H1 (cell line): ENCODE results near the gene AXIN2. TPM values are rescaled to one million over a fixed set of nuclear protein-coding genes. Genes with fewer than 3 reads are reported as not detected.

Experiments used
- CTCF ChIA-PET: fragments of 300-600 bp; sonication (Branson Sonifier 250); formaldehyde crosslinking; loops from one replicate; lab custom pipeline; 2021; ENCODE audit not compliant: partially characterized antibody; lab: Charles Lee
- POLR2A ChIA-PET: fragments of 300-600 bp; sonication (Branson Sonifier 250); formaldehyde crosslinking; loops from one replicate; lab custom pipeline; 2021; ENCODE audit warnings: inconsistent platforms; ENCODE audit not compliant: partially characterized antibody; lab: Charles Lee
- DNase-seq, 2 experiments: peaks; one replicate each; pipeline versions ENCODE4 v3.0.0 to v3.0.0-alpha.2; 2010 to 2022; ENCODE audit warnings: low spot score in 2 of 2, low read depth in 1 of 2, mixed read lengths in 1 of 2
- FAIRE-seq: peaks from 2 replicates; lab custom pipeline; 2011; peaks lifted over from hg19 to GRCh38; lab: Jason Lieb, UNC
- H2AFZ ChIP-seq: 2 replicates; pipeline ENCODE4 v1.8.1; 2012; ENCODE audit warnings: low read length, inconsistent platforms
- H2AK5ac ChIP-seq: 2 replicates; pipeline ENCODE4 v1.6.1; 2013; ENCODE audit warnings: low read depth, low read length
- H2BK120ac ChIP-seq: replicated peaks from 2 replicates; pipeline ENCODE3; 2013; ENCODE audit warnings: low read depth, low read length, inconsistent platforms
- H2BK12ac ChIP-seq: 2 replicates; pipeline ENCODE4 v1.6.1; 2013; ENCODE audit warnings: low read depth, low read length
- H2BK15ac ChIP-seq: 2 replicates; pipeline ENCODE4 v1.6.1; 2013; ENCODE audit warnings: low read length
- H2BK20ac ChIP-seq: 2 replicates; pipeline ENCODE4 v1.6.1; 2013; ENCODE audit warnings: low read length
- H2BK5ac ChIP-seq: 2 replicates; pipeline ENCODE4 v1.6.1; 2013; ENCODE audit warnings: low read depth, low read length
- H3K14ac ChIP-seq: 2 replicates; pipeline ENCODE4 v1.6.1; 2013; ENCODE audit warnings: inconsistent platforms; ENCODE audit not compliant: insufficient read length
- H3K18ac ChIP-seq: 2 replicates; pipeline ENCODE4 v1.6.1; 2013; ENCODE audit warnings: low read length; ENCODE audit errors: extremely low read depth
- H3K23ac ChIP-seq: 2 replicates; pipeline ENCODE4 v1.6.1; 2013; ENCODE audit warnings: inconsistent platforms; ENCODE audit not compliant: insufficient read length
- H3K23me2 ChIP-seq: 2 replicates; pipeline ENCODE4 v1.6.1; 2013; ENCODE audit warnings: low read depth, low read length
- H3K27ac ChIP-seq: 2 replicates; pipeline ENCODE4 v1.6.1; 2011; ENCODE audit warnings: low read depth, low read length, inconsistent platforms
- H3K27me3 ChIP-seq, 4 experiments: replicated peaks in 1 of 4; 1 replicate in 1 of 4; 2 replicates in 3 of 4; pipeline versions ENCODE4 v1.6.1 to v1.8.1; 2011 to 2013; ENCODE audit warnings: low read length in 3 of 4, mild to moderate bottlenecking in 3 of 4, inconsistent platforms in 2 of 4, mixed read lengths in 2 of 4, moderate library complexity in 1 of 4; ENCODE audit not compliant: control insufficient read depth in 3 of 4, insufficient read depth in 3 of 4; ENCODE audit errors: extremely low read depth in 1 of 4
- H3K36me3 ChIP-seq, 4 experiments: 2 replicates each; pipeline versions ENCODE4 v1.6.1 to v1.8.1; 2011 to 2013; ENCODE audit warnings: mild to moderate bottlenecking in 4 of 4, low read length in 3 of 4, moderate library complexity in 2 of 4, control low read depth in 1 of 4, inconsistent platforms in 1 of 4; ENCODE audit not compliant: insufficient read depth in 4 of 4, control insufficient read depth in 2 of 4
- H3K4ac ChIP-seq: replicated peaks from 2 replicates; pipeline ENCODE3; 2013; ENCODE audit warnings: low read length, low read depth, mixed read lengths, inconsistent platforms; ENCODE audit not compliant: insufficient read length
- H3K4me1 ChIP-seq, 4 experiments: replicated peaks in 1 of 4; 1 replicate in 1 of 4; 2 replicates in 3 of 4; pipeline versions ENCODE4 v1.6.1 to v1.8.1; 2011 to 2013; ENCODE audit warnings: low read length in 3 of 4, inconsistent platforms in 2 of 4, mixed read lengths in 1 of 4; ENCODE audit not compliant: insufficient read depth in 4 of 4, control insufficient read depth in 3 of 4
- H3K4me2 ChIP-seq, 2 experiments: 2 replicates each; pipeline versions ENCODE4 v1.6.1 to v1.8.1; 2011 to 2013; ENCODE audit warnings: low read depth in 2 of 2, low read length in 2 of 2, control low read depth in 1 of 2, inconsistent platforms in 1 of 2, mild to moderate bottlenecking in 1 of 2; ENCODE audit not compliant: insufficient read depth in 1 of 2
- H3K4me3 ChIP-seq, 4 experiments: fragments of 200-600, 300-600 bp in 1 of 4; sonication (generic), shearing (Covaris generic), sonication (Bioruptor Twin) in 1 of 4; 2 replicates each; pipeline versions ENCODE4 v1.5.1 to v1.8.1; 2011 to 2016; ENCODE audit warnings: low read length in 4 of 4, low read depth in 3 of 4, control low read depth in 2 of 4, inconsistent platforms in 2 of 4, mild to moderate bottlenecking in 2 of 4, mixed read lengths in 1 of 4, moderate library complexity in 1 of 4; ENCODE audit not compliant: insufficient read depth in 2 of 4; ENCODE audit errors: extremely low read depth in 1 of 4
- H3K56ac ChIP-seq: replicated peaks from 2 replicates; pipeline ENCODE3; 2013; ENCODE audit warnings: low read depth, mild to moderate bottlenecking, mixed read lengths, low read length, inconsistent platforms; ENCODE audit not compliant: insufficient read length
- H3K79me1 ChIP-seq: 2 replicates; pipeline ENCODE4 v1.6.1; 2013; ENCODE audit warnings: low read depth, low read length, control low read depth
- H3K79me2 ChIP-seq, 2 experiments: 2 replicates each; pipeline versions ENCODE4 v1.6.1 to v1.8.1; 2012 to 2013; ENCODE audit warnings: low read length in 2 of 2, mild to moderate bottlenecking in 2 of 2, inconsistent platforms in 1 of 2; ENCODE audit not compliant: insufficient read depth in 2 of 2, control insufficient read depth in 1 of 2
- H3K9ac ChIP-seq, 4 experiments: replicated peaks in 1 of 4; 1 replicate in 1 of 4; 2 replicates in 3 of 4; pipeline versions ENCODE4 v1.6.1 to v1.8.1; 2011 to 2013; ENCODE audit warnings: low read depth in 3 of 4, low read length in 3 of 4, control low read depth in 2 of 4, mild to moderate bottlenecking in 2 of 4, moderate library complexity in 2 of 4, inconsistent platforms in 1 of 4; ENCODE audit errors: extremely low read depth in 1 of 4
- H3K9me3 ChIP-seq, 2 experiments: 2 replicates each; pipeline versions ENCODE4 v1.6.1 to v1.8.1; 2012 to 2013; ENCODE audit warnings: mild to moderate bottlenecking in 2 of 2, moderate library complexity in 2 of 2, control low read depth in 1 of 2, inconsistent platforms in 1 of 2, low read depth in 1 of 2, low read length in 1 of 2, mixed read lengths in 1 of 2; ENCODE audit not compliant: insufficient read depth in 2 of 2
- H4K20me1 ChIP-seq, 2 experiments: replicated peaks in 1 of 2; 2 replicates each; pipeline versions ENCODE3 to v1.8.1; 2011 to 2013; ENCODE audit warnings: inconsistent platforms in 2 of 2, low read length in 2 of 2, mild to moderate bottlenecking in 1 of 2; ENCODE audit not compliant: insufficient read depth in 2 of 2, control insufficient read depth in 1 of 2
- H4K5ac ChIP-seq: 2 replicates; pipeline ENCODE4 v1.6.1; 2013; ENCODE audit warnings: low read length, low read depth, mixed read lengths, inconsistent platforms; ENCODE audit not compliant: insufficient read length
- H4K8ac ChIP-seq: 2 replicates; pipeline ENCODE4 v1.8.0; 2013; ENCODE audit warnings: mild to moderate bottlenecking, moderate library complexity, low read length, inconsistent platforms; ENCODE audit not compliant: insufficient read depth; ENCODE audit errors: extremely low read depth
- H4K91ac ChIP-seq: replicated peaks from 2 replicates; pipeline ENCODE3; 2013; ENCODE audit warnings: low read length, mixed read lengths, inconsistent platforms; ENCODE audit not compliant: insufficient read length
- BACH1 ChIP-seq: IDR thresholded peaks from 2 replicates; pipeline ENCODE4 v1.6.1; 2012; ENCODE audit warnings: low read length, improper control_type of control experiment
- BCL11A ChIP-seq, 2 experiments: IDR thresholded peaks; one replicate each; pipeline ENCODE4 v1.6.1; 2011; ENCODE audit warnings: low read depth in 2 of 2, low read length in 2 of 2, mild to moderate bottlenecking in 2 of 2
- CREB1 ChIP-seq: IDR thresholded peaks from 2 replicates; pipeline ENCODE4 v1.6.1; 2012; ENCODE audit warnings: inconsistent platforms
- HDAC6 ChIP-seq: IDR thresholded peaks from one replicate; pipeline ENCODE4 v1.7.1; 2012; ENCODE audit warnings: low read depth, mild to moderate bottlenecking, inconsistent platforms, low read length, moderate library complexity
- JUND ChIP-seq: IDR thresholded peaks from 2 replicates; pipeline ENCODE4 v1.6.1; 2011; ENCODE audit warnings: mild to moderate bottlenecking, improper control_type of control experiment, low read length
- NRF1 ChIP-seq: IDR thresholded peaks from 2 replicates; pipeline ENCODE4 v1.6.1; 2011; ENCODE audit warnings: mild to moderate bottlenecking, low read depth, low read length, improper control_type of control experiment
- RAD21 ChIP-seq, 2 experiments: IDR thresholded peaks in 1 of 2; conservative IDR thresholded peaks in 1 of 2; 2 replicates each; pipeline ENCODE4 v1.6.1; 2011; ENCODE audit warnings: low read depth in 2 of 2, low read length in 2 of 2, improper control_type of control experiment in 1 of 2, inconsistent platforms in 1 of 2, mild to moderate bottlenecking in 1 of 2, moderate library complexity in 1 of 2
- RFX5 ChIP-seq: IDR thresholded peaks from 2 replicates; pipeline ENCODE4 v1.6.1; 2011; ENCODE audit warnings: low read depth, low read length, improper control_type of control experiment, borderline replicate concordance
- SIX5 ChIP-seq: IDR thresholded peaks from 2 replicates; pipeline ENCODE4 v1.6.1; 2011; ENCODE audit warnings: mild to moderate bottlenecking, low read depth, low read length
- SP2 ChIP-seq: IDR thresholded peaks from 2 replicates; pipeline ENCODE4 v1.6.1; 2012; ENCODE audit warnings: mild to moderate bottlenecking, low read length, inconsistent platforms
- SRF ChIP-seq: IDR thresholded peaks from 2 replicates; pipeline ENCODE4 v1.6.1; 2011; ENCODE audit warnings: mild to moderate bottlenecking, low read depth, low read length, moderate library complexity
- YY1 ChIP-seq: IDR thresholded peaks from 2 replicates; pipeline ENCODE4 v1.6.1; 2011; ENCODE audit warnings: low read depth, mild to moderate bottlenecking, low read length
- polyA plus RNA-seq, 7 experiments: library from polyadenylated mRNA; depleted of rRNA in 3 of 7; stranded (reverse) in 5 of 7; unstranded in 2 of 7; fragments of >200 nt in 5 of 7; fragments of 200-250 nt in 2 of 7; gene quantifications; 1 replicate in 5 of 7; 2 replicates in 1 of 7; 4 replicates in 1 of 7; pipeline versions ENCODE4 v1.2.1 to v1.2.3, GENCODE V29; 2011 to 2013; ENCODE audit warnings: missing spikeins in 2 of 7, mixed read lengths in 2 of 7
- total RNA-seq: library from RNA; stranded (reverse); fragmentation: NEBNext Ultra II Directional; extraction: Animal tissue kit (Norgen Biotek cat#: 25700); gene quantifications from 2 replicates; pipeline ENCODE4 v1.2.1, GENCODE V29; 2021
- TF ChIP-seq, protein P1 (sequence below), 3 experiments: IDR thresholded peaks; 1 replicate in 2 of 3; 2 replicates in 1 of 3; pipeline versions ENCODE4 v1.5.1 to v1.6.1; 2011; ENCODE audit warnings: low read length in 3 of 3, mild to moderate bottlenecking in 3 of 3, inconsistent platforms in 2 of 3, low read depth in 1 of 3, moderate library complexity in 1 of 3; ENCODE audit not compliant: insufficient read depth in 1 of 3; ENCODE audit errors: control extremely low read depth in 1 of 3

The AXIN2 gene
- total and polyA plus RNA-seq, 2 of the 8 experiments (the other 6 are each of a cell fraction or from before 2014, with no cell fraction given) = 17.7 to 33.4 TPM

GRCh38 chr17:65487990-65488389 is 73.5 kb downstream of the AXIN2 start:
- Histone ChIP-seq H3K9me3 (peaks cover 4 to 5% of the 10 kb centered on the region in 2 experiments; a peak in 2 of 4 replicates), H4K20me1 (no peaks in the 10 kb centered on the region), H3K27me3 (no peaks in the 10 kb centered on the region; a peak in 1 of 7 replicates), H3K79me2 (no peaks in the 10 kb centered on the region), H2AK5ac (peak overlapping the region; percentile 75; the same call in 1 of the 2 replicates), H3K18ac (0 out of 2 replicates have a peak overlapping the region, but pooled peaks have one; percentile 19), H4K91ac (no peak overlapping the region), H3K4me1 (no peaks in the 10 kb centered on the region), H3K79me1 (no peaks in the 10 kb centered on the region), H2BK5ac (no peak overlapping the region), H2BK20ac (no peak overlapping the region; the same call in 1 of the 2 replicates), H3K4me3 (no peak overlapping the region), H2BK120ac (no peak overlapping the region), H4K8ac (no peak overlapping the region), H3K36me3 (no peaks in the 10 kb centered on the region), H2AFZ (no peak overlapping the region), H3K27ac (no peak overlapping the region), H2BK15ac (no peak overlapping the region), H3K23me2 (no peaks in the 10 kb centered on the region; the same call in 1 of the 2 replicates), H4K5ac (no peak overlapping the region), H3K23ac (no peak overlapping the region), H3K14ac (no peak overlapping the region), H3K56ac (no peak overlapping the region), H3K9ac (no peak overlapping the region), H3K4me2 (no peak overlapping the region), H2BK12ac (peak overlapping the region; percentile 60; the same call in 1 of the 2 replicates), H3K4ac (no peak overlapping the region)
- DNase-seq = no peak
- no peak for TF ChIP-seq HDAC6
- no peak for TF ChIP-seq SIX5
- no peak for TF ChIP-seq BACH1
- TF ChIP-seq, protein P1, sequence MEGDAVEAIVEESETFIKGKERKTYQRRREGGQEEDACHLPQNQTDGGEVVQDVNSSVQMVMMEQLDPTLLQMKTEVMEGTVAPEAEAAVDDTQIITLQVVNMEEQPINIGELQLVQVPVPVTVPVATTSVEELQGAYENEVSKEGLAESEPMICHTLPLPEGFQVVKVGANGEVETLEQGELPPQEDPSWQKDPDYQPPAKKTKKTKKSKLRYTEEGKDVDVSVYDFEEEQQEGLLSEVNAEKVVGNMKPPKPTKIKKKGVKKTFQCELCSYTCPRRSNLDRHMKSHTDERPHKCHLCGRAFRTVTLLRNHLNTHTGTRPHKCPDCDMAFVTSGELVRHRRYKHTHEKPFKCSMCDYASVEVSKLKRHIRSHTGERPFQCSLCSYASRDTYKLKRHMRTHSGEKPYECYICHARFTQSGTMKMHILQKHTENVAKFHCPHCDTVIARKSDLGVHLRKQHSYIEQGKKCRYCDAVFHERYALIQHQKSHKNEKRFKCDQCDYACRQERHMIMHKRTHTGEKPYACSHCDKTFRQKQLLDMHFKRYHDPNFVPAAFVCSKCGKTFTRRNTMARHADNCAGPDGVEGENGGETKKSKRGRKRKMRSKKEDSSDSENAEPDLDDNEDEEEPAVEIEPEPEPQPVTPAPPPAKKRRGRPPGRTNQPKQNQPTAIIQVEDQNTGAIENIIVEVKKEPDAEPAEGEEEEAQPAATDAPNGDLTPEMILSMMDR (IDR thresholded peaks at IDR 0.05; ENCODE audit: control extremely low read depth in 1 of 3, insufficient read depth in 1 of 3, low read depth in 1 of 3, low read length in 3 of 3) = no peak
- TF ChIP-seq SRF = no peak
- TF ChIP-seq RAD21 (IDR thresholded peaks at IDR 0.05 in 1 of 2, conservative IDR thresholded peaks at IDR 0.05 in 1 of 2; ENCODE audit: low read depth in 2 of 2, low read length in 2 of 2) = no peak
- no peak for TF ChIP-seq JUND
- TF ChIP-seq NRF1 = no peak
- no peak for TF ChIP-seq BCL11A (IDR thresholded peaks at IDR 0.05; ENCODE audit: low read depth in 2 of 2, low read length in 2 of 2)
- TF ChIP-seq CREB1 = no peak
- no peak for TF ChIP-seq YY1
- TF ChIP-seq RFX5 = no peak
- TF ChIP-seq SP2 = no peak
- FAIRE-seq = no peak
- ChIA-PET CTCF (no interaction called here), POLR2A (no interaction called here)
